Fibroblast of lung (primary cell): ENCODE results near the gene TBC1D21. TPM values are rescaled to one million over a fixed set of nuclear protein-coding genes. Genes with fewer than 3 reads are reported as not detected.

Experiments
- DNase-seq, 2 donors: peaks; one replicate each; pipeline versions ENCODE4 v3.0.0 to v3.0.0-alpha.2; 2010; ENCODE audit warnings: low read depth in 2 of 2
- H2AFZ ChIP-seq: 2 replicates; pipeline ENCODE4 v1.5.1; 2012; ENCODE audit warnings: low read length, control low read depth, inconsistent platforms
- H3K27ac ChIP-seq: 2 replicates; pipeline ENCODE4 v1.5.1; 2011; ENCODE audit warnings: low read length, control low read depth; ENCODE audit not compliant: insufficient read depth
- H3K27me3 ChIP-seq: 2 replicates; pipeline ENCODE4 v1.5.1; 2011; ENCODE audit warnings: mild to moderate bottlenecking, low read length; ENCODE audit not compliant: control insufficient read depth, insufficient read depth
- H3K36me3 ChIP-seq: 2 replicates; pipeline ENCODE4 v1.5.1; 2011; ENCODE audit warnings: low read length; ENCODE audit not compliant: control insufficient read depth, insufficient read depth
- H3K4me1 ChIP-seq: 2 replicates; pipeline ENCODE4 v1.5.1; 2011; ENCODE audit warnings: low read length; ENCODE audit not compliant: control insufficient read depth, insufficient read depth; ENCODE audit errors: extremely low read depth
- H3K4me2 ChIP-seq: 2 replicates; pipeline ENCODE4 v1.5.1; 2011; ENCODE audit warnings: low read length, control low read depth; ENCODE audit not compliant: insufficient read depth; ENCODE audit errors: extremely low read depth
- H3K4me3 ChIP-seq, 4 experiments: fragments of 200-600 bp in 1 of 4; sonication (generic) in 1 of 4; replicated peaks in 1 of 4; 2 replicates each; pipeline ENCODE4 v1.5.1; 2011 to 2016; ENCODE audit warnings: low read length in 4 of 4, low read depth in 3 of 4, mild to moderate bottlenecking in 3 of 4, control low read depth in 2 of 4, inconsistent platforms in 1 of 4, mixed read lengths in 1 of 4; ENCODE audit not compliant: insufficient read depth in 1 of 4; ENCODE audit errors: control extremely low read depth in 1 of 4
- H3K79me2 ChIP-seq: 2 replicates; pipeline ENCODE4 v1.5.1; 2012; ENCODE audit warnings: mild to moderate bottlenecking, low read length, inconsistent platforms; ENCODE audit not compliant: control insufficient read depth, insufficient read depth
- H3K9ac ChIP-seq: 2 replicates; pipeline ENCODE4 v1.5.1; 2011; ENCODE audit warnings: mild to moderate bottlenecking, low read length, control low read depth; ENCODE audit not compliant: insufficient read depth
- H3K9me3 ChIP-seq: 2 replicates; pipeline ENCODE4 v1.5.1; 2012; ENCODE audit warnings: low read depth, low read length; ENCODE audit not compliant: control insufficient read depth, insufficient read depth
- H4K20me1 ChIP-seq: 2 replicates; pipeline ENCODE4 v1.5.1; 2011; ENCODE audit warnings: low read length; ENCODE audit not compliant: control insufficient read depth, insufficient read depth; ENCODE audit errors: extremely low read depth
- CTCF ChIP-seq, 2 donors: IDR thresholded peaks in 1 of 2; conservative IDR thresholded peaks in 1 of 2; 1 replicate in 1 of 2; 2 replicates in 1 of 2; pipeline ENCODE4 v1.5.1; 2011 to 2012; ENCODE audit warnings: low read length in 2 of 2, control low read depth in 1 of 2, inconsistent platforms in 1 of 2, low read depth in 1 of 2, mild to moderate bottlenecking in 1 of 2
- EZH2 ChIP-seq: IDR thresholded peaks from 2 replicates; pipeline ENCODE4 v1.5.1; 2012; ENCODE audit warnings: low read length, control low read depth, mild to moderate bottlenecking; ENCODE audit errors: missing control alignments
- polyA plus RNA-seq, 2 donors: library from polyadenylated mRNA; depleted of rRNA in 1 of 2; stranded (reverse) in 1 of 2; unstranded in 1 of 2; fragments of >200 nt; gene quantifications; 2 replicates each; pipeline ENCODE4 v1.2.1, GENCODE V29; 2011 to 2012; ENCODE audit warnings: missing spikeins in 1 of 2
- total RNA-seq: library from RNA; depleted of rRNA; stranded (reverse); fragments of >200 nt; gene quantifications from 2 replicates; pipeline ENCODE4 v1.2.1, GENCODE V29; 2014

TBC1D21 gene
- total and polyA plus RNA-seq, 2 donors (not counting 1 experiment from before 2014, with no cell fraction given) = not detected

- peaks cover 89% of the 10 kb centered on the region for H3K79me2 ChIP-seq
- no peaks in the 10 kb centered on the region for H4K20me1 ChIP-seq
- H2AFZ ChIP-seq = no peak overlapping the region
- peaks cover 30% of the 10 kb centered on the region for H3K4me1 ChIP-seq
- no peaks in the 10 kb centered on the region for H3K27me3 ChIP-seq
- no peak overlapping the region for H3K27ac ChIP-seq
- H3K36me3 ChIP-seq = peaks cover 3% of the 10 kb centered on the region
- no peak overlapping the region for H3K9ac ChIP-seq
- H3K4me2 ChIP-seq = no peak overlapping the region
- DNase-seq = no peak
- no peaks in the 10 kb centered on the region for H3K9me3 ChIP-seq
- TF ChIP-seq EZH2 (no peak), CTCF (conservative IDR thresholded peaks at IDR 0.05 in 1 of 2, IDR thresholded peaks at IDR 0.05 in 1 of 2; ENCODE audit: low read depth in 1 of 2, low read length in 2 of 2) (no peak)
- no peak overlapping the region for H3K4me3 ChIP-seq
Measured at GRCh38 chr15:73932381-73933191, 59.2 kb downstream of the TBC1D21 start.

GRCh38 chr15:73934281-73934680, 60.9 kb downstream of the TBC1D21 start:
- H3K4me2 ChIP-seq = no peak overlapping the region
- H3K36me3 ChIP-seq = peaks cover 3% of the 10 kb centered on the region
- H3K79me2 ChIP-seq = peaks cover 78% of the 10 kb centered on the region
- TF ChIP-seq EZH2 (no peak), CTCF (conservative IDR thresholded peaks at IDR 0.05 in 1 of 2, IDR thresholded peaks at IDR 0.05 in 1 of 2; ENCODE audit: low read depth in 1 of 2, low read length in 2 of 2) (no peak)
- H2AFZ ChIP-seq = no peak overlapping the region
- H3K9ac ChIP-seq = no peak overlapping the region
- no peaks in the 10 kb centered on the region for H3K9me3 ChIP-seq
- no peak for DNase-seq
- H3K27me3 ChIP-seq = no peaks in the 10 kb centered on the region
- H3K4me1 ChIP-seq = peaks cover 23% of the 10 kb centered on the region
- no peaks in the 10 kb centered on the region for H4K20me1 ChIP-seq
- H3K27ac ChIP-seq = no peak overlapping the region
- no peak overlapping the region for H3K4me3 ChIP-seq

- peaks cover 19% of the 10 kb centered on the region for H3K4me1 ChIP-seq
- TF ChIP-seq CTCF (conservative IDR thresholded peaks at IDR 0.05 in 1 of 2, IDR thresholded peaks at IDR 0.05 in 1 of 2; ENCODE audit: low read depth in 1 of 2, low read length in 2 of 2) (no peak), EZH2 (no peak)
- peaks cover 68% of the 10 kb centered on the region for H3K79me2 ChIP-seq
- H4K20me1 ChIP-seq = no peaks in the 10 kb centered on the region
- DNase-seq = no peak
- H3K4me3 ChIP-seq = no peak overlapping the region
- H2AFZ ChIP-seq = no peak overlapping the region
- H3K27ac ChIP-seq = no peak overlapping the region
- no peaks in the 10 kb centered on the region for H3K27me3 ChIP-seq
- peaks cover 3% of the 10 kb centered on the region for H3K36me3 ChIP-seq
- no peaks in the 10 kb centered on the region for H3K9me3 ChIP-seq
- H3K4me2 ChIP-seq = no peak overlapping the region
- no peak overlapping the region for H3K9ac ChIP-seq
Measured at GRCh38 chr15:73935547-73935946, 62.2 kb downstream of the TBC1D21 start.
